ENCODE results near the gene CEP44.

DNA sequence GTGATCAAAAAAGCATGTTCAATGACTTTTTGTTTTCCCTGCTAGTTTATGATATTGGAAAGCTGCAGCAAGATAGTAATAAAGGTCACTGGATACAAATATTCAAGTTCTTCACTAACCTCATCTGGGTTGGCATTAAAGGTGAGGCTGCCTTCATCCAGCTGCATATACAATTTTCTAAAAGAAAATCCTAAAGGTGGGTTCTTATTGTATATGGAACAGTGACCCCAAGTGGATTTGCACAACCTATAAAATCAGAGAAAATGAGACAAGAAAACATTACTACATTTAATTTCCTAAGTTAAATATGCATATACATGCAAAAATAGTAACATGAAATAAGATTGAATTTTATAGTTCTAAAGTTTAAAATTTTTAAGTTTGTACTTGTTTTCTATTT is 24.1 kb upstream of the CEP44 start:
- TF ChIP-seq POLR2A (IDR thresholded peaks at IDR 0.05) (no peak), CTCF (IDR thresholded peaks at IDR 0.05) (no peak)

Measured in adrenal gland (tissue), 5 donors.